CD14-positive monocyte (primary cell): ENCODE data around the gene GPLD1. TPM values are rescaled to one million over a fixed set of nuclear protein-coding genes. Genes with fewer than 3 reads are reported as not detected.

Experiments
- DNase-seq, 3 donors: peaks; one replicate each; pipeline ENCODE4 v3.0.0-alpha.2; 2011 to 2022
- H2AFZ ChIP-seq: 2 replicates; pipeline ENCODE4 v1.6.0; 2012; ENCODE audit warnings: mild to moderate bottlenecking, low read depth, low read length, inconsistent platforms; ENCODE audit not compliant: insufficient read depth, poor library complexity, severe bottlenecking
- H3K27ac ChIP-seq, 2 donors: 1 replicate in 1 of 2; 2 replicates in 1 of 2; pipeline ENCODE4 v1.5.1; 2012 to 2013; ENCODE audit warnings: low read length in 2 of 2, control low read depth in 1 of 2, inconsistent platforms in 1 of 2, low read depth in 1 of 2, mild to moderate bottlenecking in 1 of 2
- H3K27me3 ChIP-seq, 2 donors: one replicate each; pipeline versions ENCODE4 v1.6.0 to v1.6.1; 2011 to 2013; ENCODE audit warnings: low read length in 2 of 2; ENCODE audit not compliant: control insufficient read depth in 2 of 2, insufficient read depth in 2 of 2
- H3K36me3 ChIP-seq, 2 donors: replicated peaks in 1 of 2; 1 replicate in 1 of 2; 2 replicates in 1 of 2; pipeline versions ENCODE4 v1.5.1 to v1.6.1; 2012 to 2013; ENCODE audit warnings: low read length in 2 of 2, control low read depth in 1 of 2, inconsistent platforms in 1 of 2, mild to moderate bottlenecking in 1 of 2; ENCODE audit not compliant: insufficient read depth in 2 of 2, control insufficient read depth in 1 of 2
- H3K4me1 ChIP-seq, 2 donors: 1 replicate in 1 of 2; 2 replicates in 1 of 2; pipeline versions ENCODE4 v1.5.1 to v1.6.1; 2012 to 2013; ENCODE audit warnings: low read length in 2 of 2, control low read depth in 1 of 2, inconsistent platforms in 1 of 2, mild to moderate bottlenecking in 1 of 2, moderate library complexity in 1 of 2; ENCODE audit not compliant: insufficient read depth in 2 of 2, control insufficient read depth in 1 of 2
- H3K4me2 ChIP-seq: replicated peaks from 2 replicates; pipeline ENCODE3; 2012; ENCODE audit warnings: low read length, moderate library complexity, mild to moderate bottlenecking; ENCODE audit not compliant: poor library complexity, severe bottlenecking; ENCODE audit errors: extremely low read depth
- H3K4me3 ChIP-seq, 3 experiments: fragments of 200-600 bp in 1 of 3; sonication (generic) in 1 of 3; replicated peaks in 1 of 3; 1 replicate in 2 of 3; 2 replicates in 1 of 3; pipeline ENCODE4 v1.5.1; 2011 to 2013; ENCODE audit warnings: low read length in 3 of 3, mild to moderate bottlenecking in 3 of 3, control low read depth in 2 of 3, low read depth in 2 of 3, inconsistent platforms in 1 of 3, moderate library complexity in 1 of 3
- H3K79me2 ChIP-seq: 2 replicates; pipeline ENCODE4 v1.6.0; 2012; ENCODE audit warnings: mild to moderate bottlenecking, control low read depth, inconsistent platforms, low read length, moderate library complexity; ENCODE audit not compliant: insufficient read depth
- H3K9ac ChIP-seq: 2 replicates; pipeline ENCODE4 v1.6.0; 2017; ENCODE audit warnings: low read length, mild to moderate bottlenecking; ENCODE audit not compliant: insufficient read depth, poor library complexity, severe bottlenecking
- H3K9me3 ChIP-seq, 2 donors: replicated peaks in 1 of 2; 1 replicate in 1 of 2; 2 replicates in 1 of 2; pipeline versions ENCODE4 v1.5.1 to v1.6.1; 2012 to 2013; ENCODE audit warnings: low read length in 2 of 2, control low read depth in 1 of 2; ENCODE audit not compliant: control insufficient read depth in 1 of 2, insufficient read depth in 1 of 2
- H4K20me1 ChIP-seq: 2 replicates; pipeline ENCODE4 v1.6.0; 2012; ENCODE audit warnings: mild to moderate bottlenecking, low read length, control low read depth, moderate library complexity; ENCODE audit not compliant: insufficient read depth
- H3K27ac Mint-ChIP-seq, 7 donors: one replicate each; pipeline ENCODE4 v1.8.0; 2020; ENCODE audit warnings: mild to moderate bottlenecking in 7 of 7, mixed read lengths in 7 of 7, moderate library complexity in 6 of 7, inconsistent platforms in 2 of 7
- H3K27me3 Mint-ChIP-seq, 3 donors: one replicate each; pipeline ENCODE4 v1.8.0; 2021 to 2022; ENCODE audit warnings: low read depth in 3 of 3, mild to moderate bottlenecking in 3 of 3, mixed read lengths in 3 of 3, moderate library complexity in 3 of 3, inconsistent platforms in 1 of 3
- H3K36me3 Mint-ChIP-seq, 2 donors: one replicate each; pipeline ENCODE4 v1.8.0; 2020; ENCODE audit warnings: mixed read lengths in 2 of 2, inconsistent platforms in 1 of 2, mild to moderate bottlenecking in 1 of 2
- H3K4me1 Mint-ChIP-seq: one replicate; pipeline ENCODE4 v1.8.0; 2020; ENCODE audit warnings: mild to moderate bottlenecking, mixed read lengths
- H3K4me3 Mint-ChIP-seq, 2 donors: one replicate each; pipeline ENCODE4 v1.8.0; 2020; ENCODE audit warnings: mild to moderate bottlenecking in 2 of 2, mixed read lengths in 2 of 2, moderate library complexity in 1 of 2
- H3K9me3 Mint-ChIP-seq, 7 donors: one replicate each; pipeline ENCODE4 v1.8.0; 2020 to 2022; ENCODE audit warnings: mixed read lengths in 7 of 7, mild to moderate bottlenecking in 6 of 7, moderate library complexity in 6 of 7, inconsistent platforms in 2 of 7
- WGBS: methylation state at CpG from one replicate; pipeline ENCODE4 v1.1.5; 2013; ENCODE audit warnings: missing lambda C conversion rate; ENCODE audit not compliant: insufficient coverage; 5-methylcytosine and 5-hydroxymethylcytosine counted together
- intact Hi-C, 2 donors: fragments of 100-400 bp; cut with micrococcal nuclease; formaldehyde crosslinking; loops; one replicate each; pipeline versions ENCODE4 v1.15.0 to v1.15.1; 2023
- polyA plus RNA-seq, 3 donors: library from polyadenylated mRNA; depleted of rRNA in 1 of 3; unstranded in 2 of 3; stranded (reverse) in 1 of 3; fragments of 300-500 nt in 2 of 3; fragments of >200 nt in 1 of 3; fragmentation: Illumina TruSeq in 2 of 3; gene quantifications; 1 replicate in 2 of 3; 2 replicates in 1 of 3; pipeline ENCODE4 v1.2.3, GENCODE V29; 2012 to 2021
- TF ChIP-seq, protein P1 (sequence below): fragments of 200-600 bp; IDR thresholded peaks from one replicate; pipeline ENCODE4 v1.8.0; 2022; ENCODE audit warnings: antibody characterized with exemption, mild to moderate bottlenecking

GPLD1 gene
- polyA plus RNA-seq, 3 donors: not detected

- H3K4me1 ChIP-seq: no peaks in the 10 kb centered on the region
- no peaks in the 10 kb centered on the region for H3K27me3 ChIP-seq
- no peaks in the 10 kb centered on the region for H3K79me2 ChIP-seq
- no peak overlapping the region for H3K27ac ChIP-seq
- no peak overlapping the region for H3K4me2 ChIP-seq
- intact Hi-C loops: no loop called here
- H3K27ac Mint-ChIP-seq: no peak overlapping the region
- DNase-seq: no peak
- no peaks in the 10 kb centered on the region for H4K20me1 ChIP-seq
- TF ChIP-seq, protein P1, sequence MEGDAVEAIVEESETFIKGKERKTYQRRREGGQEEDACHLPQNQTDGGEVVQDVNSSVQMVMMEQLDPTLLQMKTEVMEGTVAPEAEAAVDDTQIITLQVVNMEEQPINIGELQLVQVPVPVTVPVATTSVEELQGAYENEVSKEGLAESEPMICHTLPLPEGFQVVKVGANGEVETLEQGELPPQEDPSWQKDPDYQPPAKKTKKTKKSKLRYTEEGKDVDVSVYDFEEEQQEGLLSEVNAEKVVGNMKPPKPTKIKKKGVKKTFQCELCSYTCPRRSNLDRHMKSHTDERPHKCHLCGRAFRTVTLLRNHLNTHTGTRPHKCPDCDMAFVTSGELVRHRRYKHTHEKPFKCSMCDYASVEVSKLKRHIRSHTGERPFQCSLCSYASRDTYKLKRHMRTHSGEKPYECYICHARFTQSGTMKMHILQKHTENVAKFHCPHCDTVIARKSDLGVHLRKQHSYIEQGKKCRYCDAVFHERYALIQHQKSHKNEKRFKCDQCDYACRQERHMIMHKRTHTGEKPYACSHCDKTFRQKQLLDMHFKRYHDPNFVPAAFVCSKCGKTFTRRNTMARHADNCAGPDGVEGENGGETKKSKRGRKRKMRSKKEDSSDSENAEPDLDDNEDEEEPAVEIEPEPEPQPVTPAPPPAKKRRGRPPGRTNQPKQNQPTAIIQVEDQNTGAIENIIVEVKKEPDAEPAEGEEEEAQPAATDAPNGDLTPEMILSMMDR: no peak
- no peak overlapping the region for H3K9ac ChIP-seq
- no peaks in the 10 kb centered on the region for H3K36me3 ChIP-seq
- H3K9me3 Mint-ChIP-seq: no peaks in the 10 kb centered on the region
- no peak overlapping the region for H3K4me3 ChIP-seq
- no peak overlapping the region for H2AFZ ChIP-seq
- no peak overlapping the region for H3K4me3 Mint-ChIP-seq
- peaks cover 0 to 2% (median 0%) of the 10 kb centered on the region in 3 donors for H3K27me3 Mint-ChIP-seq
- no peaks in the 10 kb centered on the region for H3K9me3 ChIP-seq
- H3K4me1 Mint-ChIP-seq: peaks cover 5% of the 10 kb centered on the region
- H3K36me3 Mint-ChIP-seq: no peaks in the 10 kb centered on the region
- WGBS: 88% methylated on average over 2 of the region's 7 CpGs
Measured at GRCh38 chr6:24446670-24447069, 42.7 kb downstream of the GPLD1 start.

GRCh38 chr6:24445704-24446103, 43.7 kb downstream of the GPLD1 start:
- no peaks in the 10 kb centered on the region for H3K4me1 ChIP-seq
- H4K20me1 ChIP-seq: no peaks in the 10 kb centered on the region
- no CpG with 5 or more reads among the region's 4 CpGs for WGBS
- Mint-ChIP-seq H3K36me3 (no peaks in the 10 kb centered on the region), H3K9me3 (no peaks in the 10 kb centered on the region), H3K27ac (peak overlapping the region in 2 of 7 donors; percentile 11 to 66), H3K4me3 (no peak overlapping the region), H3K27me3 (peaks cover 0 to 2% (median 0%) of the 10 kb centered on the region in 3 donors), H3K4me1 (peaks cover 5% of the 10 kb centered on the region)
- intact Hi-C loops: no loop called here
- no peaks in the 10 kb centered on the region for H3K79me2 ChIP-seq
- no peak overlapping the region for H3K4me3 ChIP-seq
- no peak overlapping the region for H3K4me2 ChIP-seq
- H3K9ac ChIP-seq: no peak overlapping the region
- no peaks in the 10 kb centered on the region for H3K9me3 ChIP-seq
- TF ChIP-seq, protein P1: no peak
- DNase-seq: no peak
- H3K27me3 ChIP-seq: no peaks in the 10 kb centered on the region
- no peak overlapping the region for H2AFZ ChIP-seq
- H3K27ac ChIP-seq: no peak overlapping the region
- H3K36me3 ChIP-seq: no peaks in the 10 kb centered on the region
